Lower lobe of right lung (tissue), 2 donors: Measurements from ENCODE around the gene ABI1. TPM values are rescaled to one million over a fixed set of nuclear protein-coding genes. Genes with fewer than 3 reads are reported as not detected.
"Not testable (repeated sequence)": the region's sequence is repeated elsewhere in the genome, so short reads cannot be mapped to it uniquely, and the experiment has no call there.

Experiments
- ATAC-seq, 2 donors: fragments of 200-7000 bp; cut with Tn5 transposase; one replicate each; pipeline ENCODE4 v1.9.1; 2020 to 2022; ENCODE audit warnings: mild to moderate bottlenecking in 2 of 2, moderate library complexity in 2 of 2
- DNase-seq: peaks from one replicate; pipeline ENCODE4 v3.0.0-alpha.2; 2020
- H3K27ac ChIP-seq: fragments of 200-600 bp; one replicate; pipeline ENCODE4 v1.8.0; 2022
- H3K27me3 ChIP-seq: fragments of 200-600 bp; one replicate; pipeline ENCODE4 v1.8.0; 2022; ENCODE audit warnings: low read depth
- H3K36me3 ChIP-seq: fragments of 200-600 bp; one replicate; pipeline ENCODE4 v1.8.0; 2022; ENCODE audit warnings: mild to moderate bottlenecking
- H3K4me1 ChIP-seq: fragments of 200-600 bp; one replicate; pipeline ENCODE4 v1.8.0; 2022
- H3K4me3 ChIP-seq: fragments of 200-600 bp; one replicate; pipeline ENCODE4 v1.8.0; 2022; ENCODE audit warnings: mild to moderate bottlenecking
- H3K9me3 ChIP-seq: fragments of 200-600 bp; one replicate; pipeline ENCODE4 v1.8.0; 2022
- CTCF ChIP-seq: fragments of 200-600 bp; IDR thresholded peaks from one replicate; pipeline ENCODE4 v1.8.0; 2022; ENCODE audit warnings: antibody characterized with exemption, mild to moderate bottlenecking
- intact Hi-C: fragments of 100-400 bp; cut with DNase I; formaldehyde crosslinking; loops from one replicate; pipeline ENCODE4 v1.11.0; 2022
- long read RNA-seq: library from polyadenylated mRNA; unstranded; transcript quantifications from one replicate; pipeline ENCODE4 v2.0.0, GENCODE V29; 2021
- total RNA-seq: library from RNA; stranded (reverse); fragmentation: NEBNext Ultra II Directional; extraction: Animal tissue kit (Norgen Biotek cat#: 25700); gene quantifications from one replicate; pipeline ENCODE4 v1.2.1, GENCODE V29; 2021
- donor health status: DM: no; HTN: yes; CAD: no; lungs with severe emphysema.

Gene ABI1
- total RNA-seq: 65.1 TPM
- long read RNA-seq, transcript ABI1-206 (11 exons, 1,446 nt): minor isoform, 6 of 100 reads
- long read RNA-seq, transcript ABI1-213 (9 exons, 3,380 nt): major isoform, 28 of 100 reads
- long read RNA-seq, transcript ABI1-204 (10 exons, 3,503 nt): minor isoform, 11 of 100 reads
- long read RNA-seq, partial matches to known transcripts: 9 of 100 reads
- long read RNA-seq, other reads (novel, unspliced or antisense): 34 of 100 reads

GRCh38 chr10:26860443-26861204 lies at the start of gene ABI1:
TSS of gene ABI1 (minus strand) at chr10:26860958. CDS start at chr10:26860863, 95 bp downstream.
- ATAC-seq (peak; percentile 97 to 98), DNase-seq (peak; percentile 98)
- Histone ChIP-seq H3K9me3 (no peaks in the 10 kb centered on the region), H3K36me3 (no peaks in the 10 kb centered on the region), H3K27ac (peak within 1 kb of the TSS; percentile 98), H3K27me3 (no peaks in the 10 kb centered on the region), H3K4me1 (peaks cover 36% of the 10 kb centered on the region), H3K4me3 (peak within 1 kb of the TSS; percentile 99)
- intact Hi-C loops: no loop called here
- no peak for TF ChIP-seq CTCF

DNA sequence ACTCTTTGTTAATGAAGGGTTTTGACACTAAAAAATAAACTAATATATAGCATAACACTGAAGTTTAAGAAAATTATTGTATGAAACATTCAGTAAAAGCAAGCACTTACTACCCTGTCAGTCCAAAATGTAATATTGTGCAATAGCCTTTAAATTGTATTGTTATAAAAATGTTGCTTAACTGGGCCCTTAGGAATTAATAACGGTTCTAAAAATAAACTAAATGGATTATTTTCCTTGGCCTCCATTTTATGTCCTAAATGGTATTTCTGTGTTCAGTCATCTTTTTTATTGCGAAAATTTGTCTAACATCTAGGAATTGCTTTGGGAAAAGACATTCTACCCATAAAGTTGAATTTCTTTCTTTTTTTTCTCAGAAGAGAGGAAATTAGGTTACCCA lies 49.0 kb upstream of the ABI1 start:
- TF ChIP-seq CTCF: no peak
- no peaks in the 10 kb centered on the region for H3K36me3 ChIP-seq
- H3K27me3 ChIP-seq: no peaks in the 10 kb centered on the region
- H3K9me3 ChIP-seq: no peaks in the 10 kb centered on the region
- intact Hi-C loops: no loop called here
- H3K4me3 ChIP-seq: no peak overlapping the region
- ATAC-seq (no peak), DNase-seq (no peak)
- H3K27ac ChIP-seq: no peak overlapping the region
- no peaks in the 10 kb centered on the region for H3K4me1 ChIP-seq

- intact Hi-C loops, H3K27me3 ChIP-seq, H3K4me1 ChIP-seq, H3K27ac ChIP-seq, H3K4me3 ChIP-seq, H3K9me3 ChIP-seq, DNase-seq, H3K36me3 ChIP-seq, ATAC-seq: not testable (repeated sequence)
Measured at GRCh38 chr10:26905253-26905781, 44.6 kb upstream of the ABI1 start.

DNA sequence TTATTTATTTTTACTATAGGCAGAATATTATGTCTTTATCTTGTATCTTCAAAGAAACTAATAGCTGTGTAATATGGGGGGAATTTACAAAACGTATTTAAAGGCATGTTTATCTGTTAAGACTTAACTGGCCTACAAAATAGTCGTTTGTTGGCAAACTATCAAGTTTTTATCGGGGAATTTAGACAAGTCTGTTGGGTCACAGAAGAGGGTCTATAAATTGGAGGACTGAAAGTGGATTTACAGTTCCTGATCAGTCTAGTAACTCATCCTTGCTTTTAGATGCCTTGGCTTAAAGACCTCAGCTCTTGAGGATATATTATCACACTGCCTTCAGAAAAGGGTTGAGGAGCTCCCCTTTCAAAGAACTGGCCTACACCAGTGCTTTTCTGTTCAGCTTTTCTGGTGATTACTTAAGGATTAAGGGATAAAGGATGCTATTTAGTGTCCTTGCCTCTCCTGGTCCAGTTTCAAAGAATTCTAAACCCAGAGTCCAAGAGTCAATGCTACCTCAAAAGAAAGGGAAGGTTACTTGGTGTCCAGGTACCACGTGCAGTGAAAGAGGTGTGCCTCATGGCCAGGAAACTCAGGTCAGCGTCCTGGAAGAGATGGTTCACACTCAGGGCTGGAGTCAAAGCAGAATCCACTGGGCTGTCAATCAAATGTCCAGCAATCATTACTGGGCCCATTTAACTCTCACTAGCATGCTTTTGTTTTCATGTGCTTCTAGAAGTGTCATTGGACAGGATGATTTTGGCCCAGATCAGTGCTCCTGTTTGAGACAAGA lies 42.9 kb upstream of the ABI1 start:
- intact Hi-C loops: no loop called here
- H3K4me3 ChIP-seq: no peak overlapping the region
- no peaks in the 10 kb centered on the region for H3K9me3 ChIP-seq
- no peak overlapping the region for H3K27ac ChIP-seq
- no peak for ATAC-seq
- H3K27me3 ChIP-seq: no peaks in the 10 kb centered on the region
- no peaks in the 10 kb centered on the region for H3K4me1 ChIP-seq
- no peaks in the 10 kb centered on the region for H3K36me3 ChIP-seq
- DNase-seq: no peak
- no peak for TF ChIP-seq CTCF

DNA sequence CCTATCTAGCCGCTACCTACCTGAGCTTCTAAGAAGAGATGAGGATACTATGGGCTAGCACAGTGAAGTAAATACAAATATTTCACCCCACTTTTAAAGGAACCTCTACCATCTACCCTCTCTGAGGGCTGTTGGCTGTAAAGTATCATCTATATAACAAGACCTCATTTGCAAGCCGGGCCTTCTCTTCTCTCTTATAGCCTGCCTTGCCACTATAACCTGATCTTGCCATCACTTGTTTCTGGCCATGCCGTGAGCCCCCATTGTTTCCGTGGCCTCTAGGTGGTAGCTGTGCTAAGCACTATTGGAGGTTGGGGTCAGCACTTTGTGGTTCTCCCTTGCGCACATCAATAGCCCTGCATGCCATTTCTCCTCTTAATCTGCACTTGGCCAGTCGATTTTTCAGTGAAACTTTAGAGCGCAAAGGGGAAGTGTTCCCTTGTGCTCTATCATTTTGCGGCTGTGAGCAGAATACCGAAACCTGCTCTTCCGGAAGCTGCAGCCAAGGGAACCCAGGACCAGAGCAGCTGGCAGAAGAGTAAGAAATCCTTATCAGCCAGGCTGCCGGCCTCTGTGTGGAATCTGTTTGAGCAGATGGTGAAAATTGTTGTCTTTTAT lies 31.7 kb upstream of the ABI1 start:
- DNase-seq, H3K36me3 ChIP-seq, H3K4me1 ChIP-seq, H3K27me3 ChIP-seq, H3K4me3 ChIP-seq, H3K9me3 ChIP-seq, H3K27ac ChIP-seq, ATAC-seq, intact Hi-C loops: not testable (repeated sequence)

DNA sequence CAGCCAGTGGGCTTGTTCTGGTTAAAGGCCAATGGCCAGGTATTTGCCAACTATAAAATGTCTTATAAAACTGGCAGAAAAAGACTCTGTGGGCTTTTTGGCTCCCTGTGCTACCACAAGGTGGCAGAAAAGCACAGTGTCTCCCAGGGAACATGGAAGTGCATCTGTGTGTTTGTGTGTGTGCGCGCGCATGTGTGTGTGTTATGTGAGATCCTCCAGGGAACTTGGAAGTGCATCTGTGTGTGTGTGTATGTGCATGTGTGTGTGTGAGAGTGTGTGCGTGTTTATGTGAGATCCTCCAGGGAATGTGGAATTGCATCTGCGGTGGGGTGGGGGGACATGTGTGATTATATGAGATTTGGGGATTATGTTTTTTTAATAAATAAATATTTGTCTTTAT lies 30.2 kb upstream of the ABI1 start:
- Histone ChIP-seq H3K27me3 (no peaks in the 10 kb centered on the region), H3K36me3 (no peaks in the 10 kb centered on the region), H3K4me1 (no peaks in the 10 kb centered on the region), H3K27ac (no peak overlapping the region), H3K9me3 (no peaks in the 10 kb centered on the region), H3K4me3 (no peak overlapping the region)
- intact Hi-C loops: no loop called here
- DNase-seq (no peak), ATAC-seq (peak in 1 of 2 donors; percentile 39)
- peak; percentile 24 for TF ChIP-seq CTCF
